GM10248 (cell line): ENCODE data around the gene TMUB1.

Source experiments
- CTCF ChIA-PET: fragments of 300-600 bp; sonication (Branson Sonifier 250); formaldehyde crosslinking; extraction: SDS; loops from one replicate; lab custom pipeline; 2021; ENCODE audit warnings: antibody characterized with exemption; lab: Yijun Ruan, JAX
- POLR2A ChIA-PET: fragments of 350-650 bp; sonication (Branson Sonifier 250); formaldehyde crosslinking; extraction: SDS; loops from one replicate; lab custom pipeline; 2020; ENCODE audit warnings: antibody characterized with exemption; lab: Yijun Ruan, JAX
- DNase-seq: peaks from one replicate; pipeline ENCODE4 v3.0.0; 2012; ENCODE audit errors: extremely low spot score
- TF ChIP-seq, protein P1 (sequence below): IDR thresholded peaks from 2 replicates; pipeline ENCODE4 v1.5.1; 2012; ENCODE audit warnings: mild to moderate bottlenecking, low read depth; ENCODE audit errors: extremely low read depth, missing control alignments, control extremely low read depth

Gene TMUB1

GRCh38 chr7:151116603-151117440, 33.5 kb upstream of the TMUB1 start:
- POLR2A ChIA-PET, result no interaction called here

DNA sequence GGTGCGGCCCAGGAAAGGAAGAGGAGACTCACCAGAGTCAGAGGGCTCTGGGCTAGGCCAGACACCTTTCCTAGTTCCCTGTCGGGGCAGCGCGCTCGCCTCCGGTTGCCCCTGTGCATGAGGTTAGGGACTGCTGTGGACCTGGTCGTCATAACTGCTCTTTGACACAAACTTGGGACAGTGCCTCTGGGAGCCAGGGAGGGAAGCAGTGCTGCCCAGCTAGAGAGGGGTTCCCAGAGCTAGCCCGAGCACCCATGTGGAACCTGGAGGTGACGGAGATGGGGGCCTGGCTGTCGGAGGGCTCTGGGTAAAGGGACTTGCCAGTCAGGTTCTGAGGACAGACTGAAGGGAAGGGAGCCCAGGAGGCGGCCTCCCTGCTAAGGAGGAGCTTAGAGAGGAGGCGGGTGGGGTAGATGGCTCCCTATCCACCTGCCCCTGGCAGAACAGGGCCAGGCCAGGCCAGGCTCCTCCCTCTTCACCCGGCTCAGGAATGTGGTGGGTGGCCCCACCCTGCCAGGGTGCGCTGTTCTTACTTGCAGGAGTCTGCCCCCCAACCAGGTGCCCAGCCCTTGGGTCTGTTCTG, 32.6 kb upstream of the TMUB1 start:
- ChIA-PET POLR2A (no interaction called here), CTCF (interaction anchor here (6.0 kb wide), 1 partner anchor 8 kb away, joined by 49 read pairs; no protein-coding TSS in a partner anchor)
- TF ChIP-seq, protein P1, sequence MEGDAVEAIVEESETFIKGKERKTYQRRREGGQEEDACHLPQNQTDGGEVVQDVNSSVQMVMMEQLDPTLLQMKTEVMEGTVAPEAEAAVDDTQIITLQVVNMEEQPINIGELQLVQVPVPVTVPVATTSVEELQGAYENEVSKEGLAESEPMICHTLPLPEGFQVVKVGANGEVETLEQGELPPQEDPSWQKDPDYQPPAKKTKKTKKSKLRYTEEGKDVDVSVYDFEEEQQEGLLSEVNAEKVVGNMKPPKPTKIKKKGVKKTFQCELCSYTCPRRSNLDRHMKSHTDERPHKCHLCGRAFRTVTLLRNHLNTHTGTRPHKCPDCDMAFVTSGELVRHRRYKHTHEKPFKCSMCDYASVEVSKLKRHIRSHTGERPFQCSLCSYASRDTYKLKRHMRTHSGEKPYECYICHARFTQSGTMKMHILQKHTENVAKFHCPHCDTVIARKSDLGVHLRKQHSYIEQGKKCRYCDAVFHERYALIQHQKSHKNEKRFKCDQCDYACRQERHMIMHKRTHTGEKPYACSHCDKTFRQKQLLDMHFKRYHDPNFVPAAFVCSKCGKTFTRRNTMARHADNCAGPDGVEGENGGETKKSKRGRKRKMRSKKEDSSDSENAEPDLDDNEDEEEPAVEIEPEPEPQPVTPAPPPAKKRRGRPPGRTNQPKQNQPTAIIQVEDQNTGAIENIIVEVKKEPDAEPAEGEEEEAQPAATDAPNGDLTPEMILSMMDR, result no peak
- DNase-seq, result no peak

More at GRCh38 chr7:151116603-151117440, 33.5 kb upstream of the TMUB1 start:
- TF ChIP-seq, protein P1, result no peak
- CTCF ChIA-PET, result interaction anchor here (1.2 to 1.5 kb wide), 2 partner anchors 8 to 53 kb away, joined by 3 to 6 read pairs; no protein-coding TSS in a partner anchor
- DNase-seq, result no peak

DNA sequence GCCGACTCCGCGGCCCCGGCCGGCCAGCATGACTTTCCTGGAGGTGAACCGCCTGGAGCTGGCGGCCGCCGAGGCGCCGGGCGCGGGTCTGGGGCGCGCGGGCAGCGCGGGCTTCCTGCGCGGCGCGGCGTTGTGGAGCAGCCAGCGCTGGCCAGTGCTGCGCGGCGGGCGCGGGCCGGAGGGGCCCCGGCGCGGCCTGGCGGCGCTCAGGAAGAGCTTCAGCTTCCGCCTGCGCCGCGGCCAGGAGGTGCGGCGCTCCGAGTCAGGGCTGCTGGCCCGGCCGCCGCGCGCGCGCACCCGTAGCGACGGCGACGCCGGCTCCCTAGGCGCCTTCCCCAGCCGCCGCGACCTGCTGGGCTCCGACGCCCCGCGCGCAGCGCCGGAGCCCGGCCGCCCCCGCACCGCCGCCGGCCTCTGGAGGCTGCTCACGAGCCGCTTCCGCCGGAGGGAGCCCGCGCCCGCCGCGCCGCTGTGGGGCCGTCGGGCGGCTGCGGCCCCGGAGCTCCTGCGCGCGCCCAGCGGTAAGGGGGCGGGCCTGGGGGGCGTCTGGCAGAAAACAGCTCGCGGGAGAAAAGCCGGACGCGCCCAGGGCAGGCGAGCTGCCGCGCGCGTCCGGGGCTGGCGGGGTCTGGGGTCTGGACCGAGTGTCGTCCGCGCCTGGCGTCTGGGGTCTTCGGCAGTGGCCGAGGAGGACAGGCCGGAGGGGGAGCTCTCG, 32.0 kb upstream of the TMUB1 start:
- DNase-seq, result no peak
- ChIA-PET POLR2A (no interaction called here), CTCF (interaction anchor here (6.0 kb wide), 1 partner anchor 9 kb away, joined by 49 read pairs; no protein-coding TSS in a partner anchor)
- TF ChIP-seq, protein P1, result no peak

DNA sequence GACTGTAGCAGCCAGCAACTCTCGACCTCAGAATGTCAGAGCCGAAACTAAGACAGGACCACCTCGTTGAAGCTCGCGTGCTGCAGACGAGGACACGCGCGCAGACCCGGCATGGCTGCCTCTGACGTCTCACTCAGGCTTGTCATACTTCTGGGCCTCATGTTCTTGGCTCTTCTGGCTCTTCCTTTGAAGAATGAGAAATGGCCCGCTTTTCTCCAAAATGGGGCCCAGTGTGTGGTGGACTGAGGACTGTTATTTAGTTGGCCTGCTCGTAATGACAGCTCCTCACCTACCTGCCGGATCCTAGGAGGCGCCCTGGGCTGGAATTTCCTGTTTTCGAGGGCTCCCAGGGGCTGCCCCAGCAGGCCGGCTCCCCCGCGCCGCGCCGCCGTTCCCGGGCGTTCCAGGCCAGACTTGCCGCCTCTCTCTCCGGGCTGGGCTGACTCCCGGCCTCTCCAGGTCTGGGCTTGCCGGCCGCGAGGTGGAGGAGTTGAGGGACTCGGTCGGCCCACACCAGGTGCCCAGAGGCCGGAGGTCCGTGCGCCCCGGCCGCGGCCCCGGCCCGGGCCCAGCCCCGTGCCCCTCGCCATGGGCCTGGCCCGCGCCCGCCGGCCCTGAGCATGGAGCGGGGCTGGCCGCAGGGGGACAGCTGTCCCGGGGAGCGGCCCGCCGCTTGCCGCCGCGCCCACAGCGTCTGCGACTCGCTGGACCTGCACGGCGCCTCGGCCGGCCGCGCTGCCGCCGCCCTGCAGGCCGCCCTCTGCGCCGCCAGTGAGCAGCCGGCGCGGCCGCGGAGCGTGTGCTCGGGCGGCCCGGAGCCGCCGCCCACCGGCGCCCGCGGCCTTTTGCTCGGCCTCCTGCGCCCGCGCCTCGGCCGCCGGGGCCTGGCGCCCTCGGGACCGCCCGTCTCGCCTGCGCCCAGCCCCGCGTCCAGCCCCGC, 31.1 kb upstream of the TMUB1 start:
- no peak for DNase-seq
- CTCF ChIA-PET, result interaction anchor here (6.0 kb wide), 1 partner anchor 9 kb away, joined by 49 read pairs; no protein-coding TSS in a partner anchor
- TF ChIP-seq, protein P1, result no peak
- POLR2A ChIA-PET, result no interaction called here

- ChIA-PET CTCF (interaction anchor here (1.2 to 11.3 kb wide), 4 partner anchors 10 to 150 kb away, joined by 4 to 149 read pairs (median 40); partner anchors contain the start of gene AGAP3), POLR2A (no interaction called here)
- DNase-seq, result no peak
- TF ChIP-seq, protein P1, result no peak
Measured at GRCh38 chr7:151113344-151114150, 30.3 kb upstream of the TMUB1 start.
